ENCODE data around the gene MTMR1. TPM values are rescaled to one million over a fixed set of nuclear protein-coding genes. Genes with fewer than 3 reads are reported as not detected.

Gene MTMR1
- total and polyA plus RNA-seq, 9 of the 15 experiments (the other 6 are each of a cell fraction or from before 2014, with no cell fraction given): 0.96 to 35.4 (median 22.4) TPM

DNA sequence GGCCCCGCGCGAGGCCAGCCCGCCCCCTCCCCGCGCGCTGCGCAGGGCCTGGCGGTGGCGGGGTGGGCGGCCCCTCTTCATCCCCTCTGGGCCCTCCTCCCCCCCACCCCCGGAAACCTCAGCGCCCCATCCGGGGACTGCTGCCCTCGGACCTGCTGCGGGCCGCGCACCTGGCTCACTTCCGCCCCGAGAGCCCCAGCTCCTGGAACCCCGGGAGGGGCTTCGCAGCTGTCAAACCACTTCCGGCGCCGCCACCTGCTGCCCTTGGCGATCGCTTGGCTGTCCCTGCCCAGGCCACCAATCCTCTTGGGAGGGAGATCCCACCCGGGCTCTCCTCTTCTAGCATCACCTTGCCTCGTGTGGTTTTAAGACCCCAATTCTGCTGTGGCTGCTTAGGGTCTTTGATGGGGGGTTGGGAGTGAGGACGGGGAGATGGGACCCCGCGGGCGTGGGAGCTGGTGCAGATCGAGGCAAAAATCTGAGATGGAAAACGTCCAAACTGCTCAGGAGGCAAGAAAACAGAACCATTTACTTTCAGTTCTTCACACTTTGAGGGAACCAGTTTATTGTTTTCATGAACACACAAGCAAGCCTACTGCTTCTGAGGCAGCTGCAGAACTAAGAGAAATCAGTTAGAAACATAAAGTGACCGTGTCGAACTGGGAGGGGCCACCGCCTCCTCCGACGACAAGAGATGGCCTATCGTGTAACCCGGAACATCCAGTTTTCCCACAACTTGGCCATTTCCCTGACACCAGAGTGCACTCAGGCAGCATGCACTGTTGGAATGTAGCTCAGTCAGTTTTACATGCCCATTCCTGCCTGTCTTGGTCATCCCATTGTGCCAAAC is 754 bp downstream of the MTMR1 start (continued):
- TF ChIP-seq ZBTB11 (CRISPR knock-in tag; IDR thresholded peaks at IDR 0.05): peak in 1 of 3 experiments; percentile 75; a peak in 2 of 6 replicates
- TF ChIP-seq ZNF12 (CRISPR knock-in tag; IDR thresholded peaks at IDR 0.05): no peak
- TF ChIP-seq ZNF780A (CRISPR knock-in tag; IDR thresholded peaks at IDR 0.05): no peak
- TF ChIP-seq, protein P1, sequence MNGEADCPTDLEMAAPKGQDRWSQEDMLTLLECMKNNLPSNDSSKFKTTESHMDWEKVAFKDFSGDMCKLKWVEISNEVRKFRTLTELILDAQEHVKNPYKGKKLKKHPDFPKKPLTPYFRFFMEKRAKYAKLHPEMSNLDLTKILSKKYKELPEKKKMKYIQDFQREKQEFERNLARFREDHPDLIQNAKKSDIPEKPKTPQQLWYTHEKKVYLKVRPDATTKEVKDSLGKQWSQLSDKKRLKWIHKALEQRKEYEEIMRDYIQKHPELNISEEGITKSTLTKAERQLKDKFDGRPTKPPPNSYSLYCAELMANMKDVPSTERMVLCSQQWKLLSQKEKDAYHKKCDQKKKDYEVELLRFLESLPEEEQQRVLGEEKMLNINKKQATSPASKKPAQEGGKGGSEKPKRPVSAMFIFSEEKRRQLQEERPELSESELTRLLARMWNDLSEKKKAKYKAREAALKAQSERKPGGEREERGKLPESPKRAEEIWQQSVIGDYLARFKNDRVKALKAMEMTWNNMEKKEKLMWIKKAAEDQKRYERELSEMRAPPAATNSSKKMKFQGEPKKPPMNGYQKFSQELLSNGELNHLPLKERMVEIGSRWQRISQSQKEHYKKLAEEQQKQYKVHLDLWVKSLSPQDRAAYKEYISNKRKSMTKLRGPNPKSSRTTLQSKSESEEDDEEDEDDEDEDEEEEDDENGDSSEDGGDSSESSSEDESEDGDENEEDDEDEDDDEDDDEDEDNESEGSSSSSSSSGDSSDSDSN (IDR thresholded peaks at IDR 0.05; ENCODE audit: borderline replicate concordance in 1 of 2, low read depth in 2 of 2, low read length in 2 of 2): no peak
- no peak for TF ChIP-seq MAZ (CRISPR knock-in tag; conservative IDR thresholded peaks at IDR 0.05 in 1 of 2, IDR thresholded peaks at IDR 0.05 in 1 of 2)
- TF ChIP-seq ZNF165 (CRISPR knock-in tag; IDR thresholded peaks at IDR 0.05; ENCODE audit: borderline replicate concordance): no peak
- TF ChIP-seq ZBTB7A (IDR thresholded peaks at IDR 0.05; ENCODE audit: borderline replicate concordance, control insufficient read depth, low read depth, low read length): peak; percentile 67; the same call in 1 of the 2 replicates
- no peak for TF ChIP-seq ZNF23 (CRISPR knock-in tag; IDR thresholded peaks at IDR 0.05)
- TF ChIP-seq CBX1 (IDR thresholded peaks at IDR 0.05; ENCODE audit: low read depth): no peak
- TF ChIP-seq HSF4 (CRISPR knock-in tag; IDR thresholded peaks at IDR 0.05; ENCODE audit: borderline replicate concordance): no peak
- TF ChIP-seq KLF6 (CRISPR knock-in tag; IDR thresholded peaks at IDR 0.05; ENCODE audit: borderline replicate concordance): no peak
- TF ChIP-seq, protein P2, sequence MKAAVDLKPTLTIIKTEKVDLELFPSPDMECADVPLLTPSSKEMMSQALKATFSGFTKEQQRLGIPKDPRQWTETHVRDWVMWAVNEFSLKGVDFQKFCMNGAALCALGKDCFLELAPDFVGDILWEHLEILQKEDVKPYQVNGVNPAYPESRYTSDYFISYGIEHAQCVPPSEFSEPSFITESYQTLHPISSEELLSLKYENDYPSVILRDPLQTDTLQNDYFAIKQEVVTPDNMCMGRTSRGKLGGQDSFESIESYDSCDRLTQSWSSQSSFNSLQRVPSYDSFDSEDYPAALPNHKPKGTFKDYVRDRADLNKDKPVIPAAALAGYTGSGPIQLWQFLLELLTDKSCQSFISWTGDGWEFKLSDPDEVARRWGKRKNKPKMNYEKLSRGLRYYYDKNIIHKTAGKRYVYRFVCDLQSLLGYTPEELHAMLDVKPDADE (conservative IDR thresholded peaks at IDR 0.05; ENCODE audit: control insufficient read depth, low read depth, low read length): no peak
- no peak for TF ChIP-seq ZNF232 (CRISPR knock-in tag; IDR thresholded peaks at IDR 0.05)
- TF ChIP-seq ARID1B (IDR thresholded peaks at IDR 0.05): no peak
- TF ChIP-seq ZSCAN29 (IDR thresholded peaks at IDR 0.05): no peak
- no peak for TF ChIP-seq TRIM28 (IDR thresholded peaks at IDR 0.05)
- TF ChIP-seq SNRNP70 (optimal IDR thresholded peaks at IDR 0.05; ENCODE audit: low read depth, low read length): no peak
- TF ChIP-seq CBFB (CRISPR knock-in tag; IDR thresholded peaks at IDR 0.05): no peak
- no peak for TF ChIP-seq KLF10 (CRISPR knock-in tag; IDR thresholded peaks at IDR 0.05)
